Measurements from ENCODE around the gene GPC4. TPM values are rescaled to one million over a fixed set of nuclear protein-coding genes. Genes with fewer than 3 reads are reported as not detected.

GPC4 gene
- total and polyA plus RNA-seq, 10 of the 15 experiments (the other 5 are each of a cell fraction or from before 2014, with no cell fraction given): 0.04 to 5.8 (median 0.13) TPM

GRCh38 chrX:133359466-133359865 is 55.8 kb downstream of the GPC4 start:
- no peak overlapping the region for H2AFZ ChIP-seq (ENCODE audit: control insufficient read depth, low read depth, low read length)
- TF ChIP-seq ATF7 (IDR thresholded peaks at IDR 0.05; ENCODE audit: low read depth) (no peak), IRF5 (IDR thresholded peaks at IDR 0.05; ENCODE audit: borderline replicate concordance) (no peak), SP1 (IDR thresholded peaks at IDR 0.05; ENCODE audit: low read depth, low read length) (no peak), POLR2AphosphoS2 (IDR thresholded peaks at IDR 0.05; ENCODE audit: low read depth, low read length) (no peak), NFYB (IDR thresholded peaks at IDR 0.05; ENCODE audit: insufficient read depth, low read depth, low read length) (no peak), PAX5 (IDR thresholded peaks at IDR 0.05; ENCODE audit: borderline replicate concordance, low read depth, low read length) (no peak), YY1 (IDR thresholded peaks at IDR 0.05; ENCODE audit: low read depth, low read length) (no peak), SMC3 (IDR thresholded peaks at IDR 0.05; ENCODE audit: borderline replicate concordance, low read length) (no peak), NR2C2 (IDR thresholded peaks at IDR 0.05; ENCODE audit: borderline replicate concordance, control insufficient read depth, insufficient read length, low read depth) (no peak), HCFC1 (IDR thresholded peaks at IDR 0.05; ENCODE audit: low read length) (no peak), RAD51 (IDR thresholded peaks at IDR 0.05) (no peak), STAT3 (IDR thresholded peaks at IDR 0.05; ENCODE audit: low read depth, low read length) (no peak), NKRF (conservative IDR thresholded peaks at IDR 0.05) (no peak), ZNF622 (IDR thresholded peaks at IDR 0.05) (no peak), CREB1 (IDR thresholded peaks at IDR 0.05; ENCODE audit: low read depth) (no peak), ZNF207 (IDR thresholded peaks at IDR 0.05; ENCODE audit: borderline replicate concordance) (no peak)
- H3K4me2 ChIP-seq (ENCODE audit: control insufficient read depth, insufficient read depth): no peak overlapping the region
- FAIRE-seq (no peak), DNase-seq (ENCODE audit: low read depth, low spot score) (no peak), ATAC-seq (no peak)
- no peaks in the 10 kb centered on the region for H4K20me1 ChIP-seq (ENCODE audit: control insufficient read depth, insufficient read depth)
- POLR2A ChIA-PET: no interaction called here
- WGBS (ENCODE audit: insufficient coverage, insufficient replicate concordance, low lambda C conversion rate, missing lambda C conversion rate): 59% methylated on average over 2 of the region's 2 CpGs
- no peaks in the 10 kb centered on the region for H3K79me2 ChIP-seq (ENCODE audit: control insufficient read depth, insufficient read depth, low read length)
- H3K9ac ChIP-seq (ENCODE audit: control insufficient read depth, insufficient read depth, low read length): no peak overlapping the region
- H3K9me3 ChIP-seq (replicated peaks; ENCODE audit: control insufficient read depth, insufficient read depth, low read length): no peaks in the 10 kb centered on the region
- H3K27ac ChIP-seq (ENCODE audit: control insufficient read depth, insufficient read depth): no peak overlapping the region
- CTCF ChIA-PET: no interaction called here
- no TSS peak for BruUV-seq (replicated peaks)
- in situ Hi-C loops (cut with MboI): no loop called here
- RAD21 ChIA-PET (ENCODE audit: unreplicated experiment): no interaction called here
- H3K4me3 ChIP-seq: no peak overlapping the region
- SMC1A ChIA-PET (ENCODE audit: uncharacterized antibody, unreplicated experiment): no interaction called here
- no peaks in the 10 kb centered on the region for H3K27me3 ChIP-seq (replicated peaks in 1 of 2; ENCODE audit: control insufficient read depth in 2 of 2, insufficient read depth in 2 of 2, low read length in 1 of 2)
- H3K36me3 ChIP-seq (ENCODE audit: control insufficient read depth in 2 of 2, insufficient read depth in 2 of 2, low read length in 1 of 2): no peaks in the 10 kb centered on the region
- no peaks in the 10 kb centered on the region for H3K4me1 ChIP-seq (ENCODE audit: control insufficient read depth, insufficient read depth, low read length)
- intact Hi-C loops (cut with micrococcal nuclease; ENCODE audit: unreplicated experiment): no loop called here
